ENCODE results near the gene MYOC. TPM values are rescaled to one million over a fixed set of nuclear protein-coding genes. Genes with fewer than 3 reads are reported as not detected.

The MYOC gene
- total RNA-seq, 1 experiment from 2014 or later: not detected

DNA sequence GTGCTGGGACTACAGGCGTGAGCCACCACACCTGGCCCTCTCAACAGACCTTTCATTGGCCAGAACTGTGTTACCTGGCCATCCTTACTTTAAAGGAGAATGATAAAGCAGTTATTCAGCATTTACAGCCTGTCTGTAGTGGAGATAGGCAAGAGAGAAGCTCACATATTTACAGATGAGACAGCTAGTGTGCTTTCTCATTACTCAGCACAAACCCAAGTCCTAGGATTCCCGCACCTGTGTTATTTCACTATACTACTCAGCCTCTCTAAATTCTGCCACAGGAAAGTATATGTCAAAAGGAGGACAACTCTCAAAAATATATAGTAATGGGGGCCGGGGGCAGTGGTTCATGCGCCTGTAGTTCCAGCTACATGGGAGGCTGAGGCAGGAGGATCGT lies 15.9 kb upstream of the MYOC start:
- Histone ChIP-seq H2AK5ac (ENCODE audit: insufficient read length, low read length) (no peak overlapping the region), H2BK5ac (ENCODE audit: insufficient read length, low read length) (no peak overlapping the region), H3K4me1 (ENCODE audit: insufficient read depth, low read length) (no peaks in the 10 kb centered on the region), H3K79me2 (ENCODE audit: insufficient read depth, low read length) (no peaks in the 10 kb centered on the region), H2BK120ac (ENCODE audit: low read depth, low read length, poor library complexity, severe bottlenecking) (no peak overlapping the region), H3K23ac (ENCODE audit: insufficient read length, low read depth, low read length) (no peak overlapping the region), H3K14ac (ENCODE audit: insufficient read depth, low read length) (no peak overlapping the region), H3K79me1 (ENCODE audit: insufficient read depth, low read depth, low read length, poor library complexity, severe bottlenecking) (no peaks in the 10 kb centered on the region), H3K4ac (ENCODE audit: low read depth, low read length) (no peak overlapping the region), H4K91ac (ENCODE audit: insufficient read length, low read depth, low read length) (no peak overlapping the region), H4K20me1 (ENCODE audit: control insufficient read depth, insufficient read depth, insufficient read length) (no peaks in the 10 kb centered on the region), H3K9ac (ENCODE audit: extremely low read depth, insufficient read length, low read length) (no peak overlapping the region), H2BK15ac (ENCODE audit: low read depth, low read length) (no peak overlapping the region), H2BK12ac (ENCODE audit: insufficient read length, low read depth, low read length) (no peak overlapping the region), H4K5ac (ENCODE audit: insufficient read length, low read depth, low read length) (no peak overlapping the region), H3K27me3 (ENCODE audit: insufficient read depth, low read length) (no peaks in the 10 kb centered on the region), H3T11ph (ENCODE audit: low read length) (no peak overlapping the region), H3K23me2 (ENCODE audit: insufficient read length, low read depth, low read length, poor library complexity, severe bottlenecking) (no peaks in the 10 kb centered on the region), H3K9me3 (ENCODE audit: control insufficient read depth, low read depth, low read length) (no peaks in the 10 kb centered on the region), H4K8ac (replicated peaks; ENCODE audit: insufficient read length, low read depth, low read length) (no peak overlapping the region), H3K56ac (ENCODE audit: insufficient read length, low read depth, low read length) (no peak overlapping the region), H2AFZ (ENCODE audit: low read length) (no peak overlapping the region), H3K27ac (ENCODE audit: insufficient read length, low read depth, low read length) (no peak overlapping the region), H2BK20ac (ENCODE audit: low read depth, low read length, poor library complexity, severe bottlenecking) (no peak overlapping the region), H3K18ac (ENCODE audit: insufficient read length, low read depth, low read length) (no peak overlapping the region), H3K4me2 (ENCODE audit: insufficient read depth, insufficient read length, low read length) (no peak overlapping the region)
- Mint-ChIP-seq H3K36me3 (ENCODE audit: insufficient read depth in 1 of 3, low read depth in 3 of 3) (no peaks in the 10 kb centered on the region), H3K27me3 (ENCODE audit: low read depth) (no peaks in the 10 kb centered on the region), H3K4me3 (no peak overlapping the region), H3K9me3 (no peaks in the 10 kb centered on the region; a peak in 1 of 5 replicates), H3K4me1 (peaks cover 4 to 8% of the 10 kb centered on the region in 2 experiments; a peak in 3 of 4 replicates), H3K27ac (no peak overlapping the region)
- no CpG with 5 or more reads among the region's 5 CpGs for whole genome bisulfite sequencing (ENCODE audit: extremely low coverage, insufficient read length, low lambda C conversion rate)
- DNase-seq: no peak
- TF ChIP-seq, protein P1, sequence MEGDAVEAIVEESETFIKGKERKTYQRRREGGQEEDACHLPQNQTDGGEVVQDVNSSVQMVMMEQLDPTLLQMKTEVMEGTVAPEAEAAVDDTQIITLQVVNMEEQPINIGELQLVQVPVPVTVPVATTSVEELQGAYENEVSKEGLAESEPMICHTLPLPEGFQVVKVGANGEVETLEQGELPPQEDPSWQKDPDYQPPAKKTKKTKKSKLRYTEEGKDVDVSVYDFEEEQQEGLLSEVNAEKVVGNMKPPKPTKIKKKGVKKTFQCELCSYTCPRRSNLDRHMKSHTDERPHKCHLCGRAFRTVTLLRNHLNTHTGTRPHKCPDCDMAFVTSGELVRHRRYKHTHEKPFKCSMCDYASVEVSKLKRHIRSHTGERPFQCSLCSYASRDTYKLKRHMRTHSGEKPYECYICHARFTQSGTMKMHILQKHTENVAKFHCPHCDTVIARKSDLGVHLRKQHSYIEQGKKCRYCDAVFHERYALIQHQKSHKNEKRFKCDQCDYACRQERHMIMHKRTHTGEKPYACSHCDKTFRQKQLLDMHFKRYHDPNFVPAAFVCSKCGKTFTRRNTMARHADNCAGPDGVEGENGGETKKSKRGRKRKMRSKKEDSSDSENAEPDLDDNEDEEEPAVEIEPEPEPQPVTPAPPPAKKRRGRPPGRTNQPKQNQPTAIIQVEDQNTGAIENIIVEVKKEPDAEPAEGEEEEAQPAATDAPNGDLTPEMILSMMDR (conservative IDR thresholded peaks at IDR 0.05): no peak
